Fibroblast of peridontal ligament (primary cell): Measurements from ENCODE around the gene TAMM41.
"Not testable (repeated sequence)": the region's sequence is repeated elsewhere in the genome, so short reads cannot be mapped to it uniquely, and the experiment has no call there.

Source experiments
- DNase-seq: peaks from one replicate; pipeline ENCODE4 v3.0.0-alpha.2; 2010; ENCODE audit errors: extremely low read depth

Gene TAMM41

GRCh38 chr3:11846281-11847266 lies at the start of gene TAMM41:
TAMM41 (minus strand) TSS chr3:11846885; CDS start chr3:11846636, 249 bp downstream.
- DNase-seq, result peak; percentile 84

- DNase-seq, result no peak
These were observed 32.2 kb upstream of the TAMM41 start for GRCh38 chr3:11878837-11879236.

- DNase-seq, result not testable (repeated sequence)
These were observed 28.0 kb upstream of the TAMM41 start for GRCh38 chr3:11874707-11875106.

GRCh38 chr3:11863739-11864138 lies 17.1 kb upstream of the TAMM41 start:
- not testable (repeated sequence) for DNase-seq

DNA sequence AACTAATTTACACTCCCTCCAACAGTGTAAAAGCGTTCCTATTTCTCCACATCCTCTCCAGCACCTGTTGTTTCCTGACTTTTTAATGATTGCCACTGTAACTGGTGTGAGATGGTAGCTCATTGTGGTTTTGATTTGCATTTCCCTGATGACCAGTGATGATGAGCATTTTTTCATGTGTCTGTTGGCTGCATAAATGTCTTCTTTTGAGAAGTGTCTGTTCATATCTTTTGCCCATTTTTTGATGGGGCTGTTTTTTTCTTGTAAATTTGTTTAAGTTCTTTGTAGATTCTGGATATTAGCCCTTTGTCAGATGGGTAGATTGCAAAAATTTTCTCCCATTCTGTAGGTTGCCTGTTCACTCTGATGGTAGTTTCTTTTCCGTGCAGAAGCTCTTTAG lies 15.9 kb upstream of the TAMM41 start:
- DNase-seq, result not testable (repeated sequence)

- DNase-seq, result not testable (repeated sequence)
These were observed 15.5 kb upstream of the TAMM41 start for GRCh38 chr3:11862145-11862544.

DNA sequence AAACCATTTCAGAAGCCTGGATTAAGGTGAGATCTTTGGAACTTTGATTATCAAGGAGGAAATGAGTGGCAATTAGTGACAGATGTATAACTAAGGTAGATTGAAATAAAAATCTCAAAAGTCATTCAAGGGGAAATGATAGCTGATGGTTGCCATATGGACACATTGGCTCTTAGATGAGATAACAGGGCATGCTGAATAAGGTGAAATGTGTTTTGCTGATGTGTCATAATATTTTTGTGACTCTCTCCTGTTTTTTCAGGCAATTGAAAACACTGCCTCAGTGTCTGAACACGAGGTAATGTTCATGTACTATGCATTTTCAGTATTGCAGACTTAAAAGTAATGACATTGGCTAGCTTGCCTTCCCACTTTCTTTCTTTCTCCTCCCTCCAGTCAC lies 13.5 kb upstream of the TAMM41 start:
- DNase-seq, result not testable (repeated sequence)

DNA sequence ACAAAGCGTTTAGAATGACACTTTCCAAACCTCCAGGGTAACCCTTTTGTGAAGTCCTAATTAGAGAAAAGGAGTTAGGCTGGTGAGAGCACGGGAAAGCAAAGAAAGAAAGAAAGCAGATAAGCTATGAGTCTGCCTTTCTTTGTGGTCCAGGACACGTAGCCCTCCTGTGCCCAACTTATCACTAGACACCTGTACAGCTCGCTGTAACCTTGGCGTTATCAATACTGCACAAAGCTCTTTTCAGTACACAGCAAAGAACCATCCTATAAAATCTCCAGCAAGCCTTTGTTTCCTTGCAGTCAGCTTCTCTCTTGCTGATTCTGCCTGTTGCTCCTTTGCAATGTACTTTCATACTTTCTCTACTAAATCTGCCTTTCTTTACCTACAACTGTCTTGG lies 6.8 kb upstream of the TAMM41 start:
- no peak for DNase-seq

GRCh38 chr3:11850003-11850402 lies 3.3 kb upstream of the TAMM41 start:
- DNase-seq, result no peak

DNA sequence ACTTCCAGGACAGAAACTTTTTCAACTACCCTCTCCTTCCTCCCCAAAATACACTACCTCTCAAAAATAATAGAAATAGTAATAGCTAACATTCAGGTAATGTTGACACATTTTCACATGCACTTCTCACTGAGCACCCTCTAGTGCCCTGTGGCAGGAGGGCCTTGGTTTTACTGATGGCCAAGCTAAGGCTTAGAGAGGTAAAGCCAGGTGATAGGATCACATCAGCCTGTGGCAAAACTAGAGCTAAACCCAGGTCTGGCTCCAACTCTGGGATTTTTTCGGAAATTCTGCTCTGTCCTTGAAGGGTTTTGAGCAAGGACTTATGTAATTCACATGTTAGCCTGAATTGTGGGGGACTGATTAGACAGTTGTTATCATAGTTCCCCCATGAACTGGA lies 922 bp upstream of the TAMM41 start:
- DNase-seq, result no peak

- DNase-seq, result no peak
These were observed 1.0 kb downstream of the TAMM41 start for GRCh38 chr3:11845651-11846050.

- DNase-seq, result no peak
These were observed 1.8 kb downstream of the TAMM41 start for GRCh38 chr3:11844891-11845290.

GRCh38 chr3:11835028-11835639 lies 11.6 kb downstream of the TAMM41 start:
- peak; percentile 68 for DNase-seq

- no peak for DNase-seq
These were observed 13.4 kb downstream of the TAMM41 start for GRCh38 chr3:11832981-11833905.

GRCh38 chr3:11829416-11829815 lies 17.3 kb downstream of the TAMM41 start:
- DNase-seq, result no peak

GRCh38 chr3:11826628-11827265 lies 19.9 kb downstream of the TAMM41 start:
- DNase-seq, result no peak

DNA sequence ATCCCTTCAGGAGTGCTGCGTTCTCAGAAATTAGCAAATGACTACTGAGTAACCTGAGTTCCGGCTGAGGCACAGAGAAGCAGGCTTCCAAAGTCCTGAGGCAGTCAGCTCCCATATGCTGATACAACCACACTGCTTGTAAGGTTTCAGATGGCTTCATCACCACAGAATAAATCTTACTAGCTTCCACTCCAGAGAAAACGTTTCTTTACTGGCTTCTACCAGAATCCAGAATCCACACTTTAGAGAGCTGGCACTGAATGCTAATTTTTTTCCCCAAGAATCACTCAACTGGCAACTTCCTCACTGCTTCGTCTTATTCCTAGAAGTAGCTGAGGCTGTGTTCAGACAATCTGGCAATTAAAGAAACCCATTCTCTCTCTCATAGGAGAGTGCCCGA lies 21.4 kb downstream of the TAMM41 start:
- DNase-seq, result no peak

DNA sequence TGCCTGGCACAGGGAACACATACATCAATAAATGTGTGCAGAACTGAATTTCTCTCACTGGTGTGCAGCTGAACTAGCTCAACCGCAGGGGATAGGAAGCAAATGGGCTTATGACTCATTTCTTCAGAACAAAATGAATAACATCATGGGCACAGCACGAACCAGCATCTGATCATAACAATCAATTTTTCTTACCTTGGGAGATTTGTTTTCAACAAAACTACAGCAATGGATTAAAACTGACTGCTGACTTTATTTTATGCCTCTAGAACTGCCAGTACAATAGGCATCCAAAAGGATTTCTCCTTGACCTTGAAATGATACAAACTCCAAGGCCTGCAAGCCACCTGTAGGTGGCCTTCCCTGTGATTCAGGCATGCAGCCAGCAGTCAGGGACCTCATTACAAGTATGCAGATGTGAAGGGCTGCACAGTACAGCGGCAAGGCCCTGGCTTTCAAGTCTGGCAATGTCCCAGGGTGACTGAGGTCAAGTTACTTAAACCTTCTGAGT lies 26.1 kb downstream of the TAMM41 start:
- peak; percentile 33 for DNase-seq

- no peak for DNase-seq
These were observed 27.5 kb downstream of the TAMM41 start for GRCh38 chr3:11819146-11819689.

DNA sequence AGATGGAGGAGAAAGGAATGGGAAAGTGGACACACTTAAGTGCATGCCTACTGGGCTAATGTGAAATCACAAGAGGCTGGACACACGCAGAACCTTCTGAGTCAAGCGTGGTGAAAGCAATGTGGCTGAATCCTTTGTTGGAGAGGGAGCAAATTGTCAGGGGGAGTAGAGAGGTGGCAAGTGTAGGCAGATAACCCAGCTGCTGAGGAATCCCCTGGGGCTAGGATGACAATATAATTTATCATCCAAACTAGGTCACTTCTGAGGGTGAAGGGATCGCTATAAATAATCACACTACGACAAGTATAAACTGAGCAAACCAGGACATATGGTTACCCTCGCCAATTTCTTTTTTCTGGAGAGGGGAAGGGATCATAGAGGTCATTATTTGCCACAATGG lies 28.7 kb downstream of the TAMM41 start:
- DNase-seq, result no peak

GRCh38 chr3:11815111-11815510 lies 31.6 kb downstream of the TAMM41 start:
- DNase-seq, result no peak
